Esophagus muscularis mucosa (tissue), 4 donors: ENCODE results near the gene SCP2.

Experiments used
- CTCF ChIP-seq, 3 experiments: fragments of 200-600 bp in 2 of 3; fragments of 450-650 bp in 1 of 3; sonication (generic) in 2 of 3; IDR thresholded peaks; one replicate each; pipeline ENCODE4 v1.5.1; 2017 to 2019; ENCODE audit warnings: antibody characterized with exemption in 3 of 3, mild to moderate bottlenecking in 2 of 3, moderate library complexity in 1 of 3
- EP300 ChIP-seq: sonication (generic); formaldehyde crosslinking; IDR thresholded peaks from one replicate; pipeline ENCODE4 v1.6.1; 2017; ENCODE audit warnings: antibody characterized with exemption
- POLR2A ChIP-seq: fragments of 450-650 bp; IDR thresholded peaks from one replicate; pipeline ENCODE4 v1.6.1; 2017; ENCODE audit warnings: antibody characterized with exemption, moderate library complexity, mild to moderate bottlenecking, low read depth
- POLR2AphosphoS5 ChIP-seq, 2 donors: sonication (generic); formaldehyde crosslinking; IDR thresholded peaks; one replicate each; pipeline ENCODE4 v1.6.1; 2017; ENCODE audit warnings: antibody characterized with exemption in 2 of 2

GRCh38 chr1:52892424-52893215 is 34.5 kb upstream of the SCP2 start:
- TF ChIP-seq CTCF (IDR thresholded peaks at IDR 0.05) (no peak), POLR2AphosphoS5 (IDR thresholded peaks at IDR 0.05) (no peak), EP300 (no peak), POLR2A (no peak)
